HG03460 (cell line): ENCODE measurements around the gene FBXW7.

ENCODE experiments used
- ATAC-seq: cut with Tn5 transposase; IDR thresholded peaks from one replicate; pipeline ENCODE4 v1.9.1; 2021; ENCODE audit not compliant: unreplicated experiment

FBXW7 gene

DNA sequence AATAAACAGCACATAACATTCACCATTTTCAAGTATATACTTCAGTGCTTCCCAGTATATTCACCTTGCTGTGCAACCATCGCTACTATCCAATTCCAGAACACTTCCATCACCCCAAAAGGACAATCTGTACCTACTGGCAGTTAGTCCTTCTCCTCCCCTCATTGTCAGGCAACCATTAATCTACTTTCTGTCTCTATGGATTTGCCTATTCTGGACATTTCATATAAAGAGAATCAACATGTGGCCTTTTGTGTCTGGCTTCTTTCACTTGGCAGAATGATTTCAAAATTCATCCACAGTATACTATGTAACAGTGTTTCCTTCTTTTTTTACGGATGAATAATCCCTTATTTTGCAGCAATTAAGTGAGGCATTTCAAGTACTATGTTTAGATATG lies 189.4 kb downstream of the FBXW7 start:
- no peak for ATAC-seq

GRCh38 chr4:152344001-152344400 lies 191.9 kb downstream of the FBXW7 start:
- ATAC-seq = no peak

DNA sequence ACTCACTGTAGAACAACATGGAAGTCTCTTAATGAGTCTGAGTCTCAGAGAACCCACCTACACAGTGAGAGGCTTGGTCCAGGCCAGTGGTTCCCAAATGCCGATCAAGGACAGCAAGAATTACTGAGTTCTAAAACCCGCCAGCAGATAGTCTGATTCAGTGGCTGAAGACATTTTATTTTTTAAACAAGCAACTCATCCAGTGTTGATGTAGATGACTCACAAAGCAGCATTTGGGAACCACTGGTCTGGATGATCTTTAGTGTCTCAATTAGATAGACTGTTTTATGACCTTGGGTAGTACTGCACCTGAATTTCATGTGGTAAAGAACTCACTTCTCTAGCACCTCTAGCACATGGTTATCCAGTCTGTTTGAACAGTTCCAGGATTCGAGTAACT lies 193.6 kb downstream of the FBXW7 start:
- ATAC-seq = no peak

GRCh38 chr4:152340818-152341217 lies 195.1 kb downstream of the FBXW7 start:
- ATAC-seq = no peak

GRCh38 chr4:152339576-152339975 lies 196.3 kb downstream of the FBXW7 start:
- no peak for ATAC-seq

DNA sequence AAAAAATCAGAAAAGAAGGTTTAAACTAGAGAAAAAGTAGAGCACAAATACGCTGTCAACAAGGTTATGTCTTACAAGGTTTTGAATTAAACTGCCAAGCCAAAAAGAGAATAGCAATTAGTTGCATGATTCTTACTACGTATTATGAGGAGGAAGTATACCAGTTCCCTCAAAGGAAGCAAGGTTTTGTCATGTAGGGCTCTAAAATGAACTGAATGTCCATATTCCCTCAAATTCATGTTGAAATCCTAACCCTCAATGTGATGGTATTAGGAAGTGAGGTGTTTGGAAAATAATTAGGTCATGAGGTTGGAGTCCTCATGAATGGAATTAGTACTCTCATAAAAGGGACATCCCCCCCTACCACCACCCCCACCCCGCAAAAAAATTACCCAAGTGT lies 201.0 kb downstream of the FBXW7 start:
- no peak for ATAC-seq

DNA sequence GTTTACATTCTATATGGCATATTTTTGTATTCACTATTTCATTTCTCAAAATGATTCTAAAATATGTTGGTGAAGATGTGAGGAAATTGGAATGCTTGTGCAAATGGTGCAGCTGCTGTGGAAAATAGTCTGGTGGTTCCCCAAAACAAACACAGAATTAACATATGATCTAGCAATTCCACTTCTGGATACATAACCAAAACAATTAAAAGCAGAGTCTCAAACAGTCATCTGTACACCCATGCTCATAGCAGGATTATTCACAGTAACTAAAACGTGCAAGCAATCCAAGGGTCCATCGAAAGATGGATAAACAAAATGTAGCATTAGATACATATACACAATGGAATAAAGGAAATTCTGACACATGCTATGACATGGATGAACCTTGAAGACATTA lies 204.8 kb downstream of the FBXW7 start:
- ATAC-seq = no peak

DNA sequence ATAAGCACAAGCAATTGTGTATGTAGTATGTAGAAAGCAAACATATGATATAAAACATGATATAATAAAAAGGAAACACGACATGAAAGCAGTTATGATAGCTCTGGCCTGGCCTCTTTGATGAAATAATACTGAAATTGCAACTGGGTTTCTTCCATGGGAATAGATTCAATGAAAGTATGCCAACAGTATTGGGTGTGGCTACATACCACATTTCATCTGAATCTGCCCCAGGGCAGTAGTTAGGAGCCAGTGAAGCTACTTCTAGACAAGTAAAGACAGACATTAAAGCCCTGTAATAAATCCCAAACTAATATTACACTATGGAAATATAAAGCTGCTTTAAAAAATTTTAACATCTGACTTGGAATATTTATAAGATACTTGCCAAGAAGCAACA lies 207.3 kb downstream of the FBXW7 start:
- no peak for ATAC-seq

- ATAC-seq = no peak
Measured at GRCh38 chr4:152327606-152328453, 208.1 kb downstream of the FBXW7 start.

DNA sequence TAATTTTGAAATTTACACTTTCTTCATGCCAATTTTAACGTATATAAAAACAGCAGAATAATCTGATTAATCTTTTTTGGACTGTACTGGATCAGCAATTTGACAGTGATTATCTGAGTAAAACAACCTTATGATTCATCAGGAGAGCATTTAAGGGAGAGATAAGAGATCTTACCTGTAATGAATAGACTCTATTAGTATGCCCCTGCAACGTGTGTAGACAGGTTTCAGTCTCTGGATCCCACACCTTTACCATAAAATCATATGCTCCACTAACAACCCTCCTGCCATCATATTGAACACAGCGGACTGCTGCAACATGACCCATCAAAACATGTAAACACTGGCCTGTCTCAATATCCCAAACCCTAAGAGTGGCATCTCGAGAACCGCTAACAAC lies 210.1 kb downstream of the FBXW7 start:
- ATAC-seq = no peak

- ATAC-seq = no peak
Measured at GRCh38 chr4:152323221-152323620, 212.7 kb downstream of the FBXW7 start.

DNA sequence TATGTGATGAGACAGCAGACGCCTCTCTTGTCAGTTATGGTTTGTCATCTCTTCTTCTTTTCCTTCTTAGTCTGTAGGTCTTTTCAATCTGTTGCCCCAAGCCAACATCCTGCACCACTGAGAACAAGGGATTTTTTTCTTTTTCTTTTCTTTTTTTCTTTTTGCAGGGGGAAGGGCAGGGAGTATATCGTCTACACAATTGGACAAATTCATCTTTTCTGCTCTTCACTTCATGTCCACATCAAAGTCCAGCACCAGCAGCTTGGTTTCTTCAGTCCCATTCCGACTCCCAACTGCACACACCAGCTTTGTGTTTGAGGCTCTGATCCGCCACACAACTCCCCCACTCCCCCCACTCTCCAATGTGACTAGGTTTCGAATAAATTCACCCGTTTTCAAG lies 213.2 kb downstream of the FBXW7 start:
- ATAC-seq = no peak

DNA sequence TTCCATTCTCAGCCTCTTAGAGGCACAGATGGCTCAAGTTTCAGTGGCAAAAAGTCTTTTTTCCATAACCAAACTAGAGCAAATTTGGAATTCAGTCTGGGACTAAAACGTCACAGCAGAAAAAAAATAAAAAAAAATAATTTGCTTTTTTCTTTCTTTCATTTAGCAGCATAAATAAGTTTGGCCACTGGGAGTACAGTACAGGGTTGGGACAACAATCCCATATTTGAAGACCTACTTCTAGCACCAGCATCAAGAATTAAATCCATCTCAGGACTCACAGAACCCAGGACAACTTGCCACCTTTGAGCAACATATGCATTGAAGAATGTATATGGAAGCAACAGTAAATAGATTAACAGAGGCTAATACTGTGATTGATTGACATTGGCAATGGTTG lies 214.0 kb downstream of the FBXW7 start:
- ATAC-seq = no peak

DNA sequence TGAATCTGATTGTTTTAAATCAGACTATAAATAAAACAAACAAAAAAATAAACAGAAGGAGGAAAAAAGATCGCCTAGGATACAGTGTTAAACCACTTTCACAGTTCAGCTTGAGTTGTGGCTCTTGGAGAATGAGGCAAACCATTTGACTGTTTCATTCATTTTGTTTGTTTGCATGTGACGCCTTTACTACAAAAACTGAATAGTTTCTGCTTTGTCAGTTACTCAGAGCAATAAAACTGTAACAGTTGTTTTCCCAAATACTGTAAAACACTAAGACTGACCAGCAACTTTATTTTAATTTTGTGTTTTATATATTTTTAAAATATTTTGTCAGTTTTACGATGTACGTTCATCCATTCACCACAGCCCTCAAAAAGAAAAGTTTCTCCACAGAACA lies 214.5 kb downstream of the FBXW7 start:
- ATAC-seq = no peak

DNA sequence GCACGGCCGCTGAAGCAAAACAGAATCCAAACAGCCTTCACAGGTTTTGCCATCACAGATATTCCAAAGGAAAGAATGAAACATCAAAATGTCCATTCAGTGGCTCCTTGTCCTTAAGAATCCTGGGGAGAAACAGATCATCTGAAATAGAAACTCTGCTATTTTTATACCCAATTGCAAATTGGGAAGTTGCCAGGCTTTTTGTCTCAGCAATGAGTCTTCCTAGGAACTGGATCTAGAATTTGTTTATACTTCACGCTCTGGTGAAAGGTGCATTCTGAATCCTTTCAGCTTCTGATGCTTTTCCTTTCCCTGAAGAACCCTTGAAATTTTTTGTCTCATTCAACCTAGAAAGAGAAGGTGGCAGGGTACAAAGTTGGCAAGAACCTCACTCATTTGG lies 218.9 kb downstream of the FBXW7 start:
- ATAC-seq = no peak

DNA sequence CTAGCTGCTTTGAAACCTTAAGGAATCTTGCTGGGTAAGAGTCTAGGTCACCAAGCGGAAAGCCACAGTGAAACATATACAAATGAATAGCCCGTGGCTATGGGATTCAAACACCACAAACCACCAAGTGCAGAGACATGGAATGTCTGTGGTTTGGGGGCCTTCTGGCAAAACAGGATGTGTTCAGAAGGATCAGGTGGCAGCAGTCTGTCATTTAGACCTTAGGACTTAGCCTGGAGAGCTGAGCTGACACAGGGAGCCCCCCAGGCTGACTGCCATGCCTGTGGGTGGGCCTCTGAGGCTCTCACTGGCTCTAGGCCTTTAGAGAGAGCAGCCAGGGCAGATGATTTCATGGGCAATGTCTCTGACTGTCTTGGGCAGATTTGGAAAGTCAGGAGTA lies 225.6 kb downstream of the FBXW7 start:
- ATAC-seq = no peak

DNA sequence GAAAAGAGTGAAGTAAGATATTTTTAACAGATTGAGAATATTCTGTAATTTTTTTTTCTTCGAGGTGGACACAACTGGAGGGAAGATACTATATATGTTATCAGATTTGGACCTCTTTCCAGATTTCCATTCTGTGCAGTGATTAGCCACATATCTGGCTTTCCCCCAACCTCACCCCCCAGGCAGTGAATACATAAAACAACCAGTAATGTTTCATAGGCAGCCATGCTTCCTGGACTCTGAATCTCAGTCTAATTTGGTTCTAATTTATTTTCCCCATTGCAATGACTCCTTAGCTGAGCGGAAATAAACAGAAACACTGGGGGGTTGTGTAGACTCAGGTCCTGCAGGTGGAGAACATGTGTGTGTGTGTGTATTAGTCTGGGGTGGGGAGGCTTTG lies 226.5 kb downstream of the FBXW7 start:
- no peak for ATAC-seq

DNA sequence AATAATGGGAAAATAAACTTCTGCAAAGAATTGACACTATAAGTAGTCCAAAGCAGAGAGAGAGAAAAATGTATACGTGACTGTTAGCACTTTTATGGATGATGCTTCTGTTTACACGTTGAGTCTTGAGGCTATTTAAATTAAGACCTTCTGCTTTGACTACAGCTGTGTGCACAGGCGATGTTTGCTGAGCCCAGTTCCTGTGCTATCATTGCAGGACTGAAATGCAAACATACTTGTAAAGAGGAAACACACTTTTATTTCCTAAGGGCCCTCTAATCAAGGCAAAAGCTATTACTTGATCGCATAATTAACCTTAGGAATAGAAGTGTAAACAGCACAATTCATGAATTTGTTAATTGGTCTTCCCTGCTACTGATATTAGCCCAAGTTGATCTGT lies 226.9 kb downstream of the FBXW7 start:
- ATAC-seq = no peak

GRCh38 chr4:152307669-152308068 lies 228.2 kb downstream of the FBXW7 start:
- ATAC-seq = no peak

- no peak for ATAC-seq
Measured at GRCh38 chr4:152306541-152306940, 229.4 kb downstream of the FBXW7 start.

DNA sequence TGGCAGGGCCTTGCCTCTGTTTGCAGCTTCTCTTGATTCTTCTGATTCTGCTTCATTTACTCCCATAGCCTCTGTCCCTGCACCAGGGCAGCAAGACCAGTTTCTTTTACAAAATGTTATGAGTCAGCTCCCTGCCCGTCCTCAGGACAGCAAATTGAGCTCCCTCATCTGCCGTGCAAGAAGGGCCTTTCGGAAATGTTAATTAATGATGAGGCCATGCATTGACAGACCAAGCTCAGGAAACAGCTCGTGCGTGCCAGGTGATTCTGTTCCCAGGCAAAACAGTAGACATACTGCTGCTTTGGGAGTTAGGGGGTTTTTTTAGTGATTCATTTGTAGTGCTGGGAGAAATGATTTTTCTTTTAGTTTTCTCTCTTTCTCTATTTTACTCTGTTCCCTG lies 231.7 kb downstream of the FBXW7 start:
- ATAC-seq = peak; percentile 91

- no peak for ATAC-seq
Measured at GRCh38 chr4:152301381-152301780, 234.5 kb downstream of the FBXW7 start.

- no peak for ATAC-seq
Measured at GRCh38 chr4:152299553-152299952, 236.3 kb downstream of the FBXW7 start.
